KG1 (cell line): ENCODE data around the gene RIBC2.

Experiments used
- DNase-seq: peaks from one replicate; lab custom pipeline; 2025; lab: John Stamatoyannopoulos, UW

RIBC2 gene

DNA sequence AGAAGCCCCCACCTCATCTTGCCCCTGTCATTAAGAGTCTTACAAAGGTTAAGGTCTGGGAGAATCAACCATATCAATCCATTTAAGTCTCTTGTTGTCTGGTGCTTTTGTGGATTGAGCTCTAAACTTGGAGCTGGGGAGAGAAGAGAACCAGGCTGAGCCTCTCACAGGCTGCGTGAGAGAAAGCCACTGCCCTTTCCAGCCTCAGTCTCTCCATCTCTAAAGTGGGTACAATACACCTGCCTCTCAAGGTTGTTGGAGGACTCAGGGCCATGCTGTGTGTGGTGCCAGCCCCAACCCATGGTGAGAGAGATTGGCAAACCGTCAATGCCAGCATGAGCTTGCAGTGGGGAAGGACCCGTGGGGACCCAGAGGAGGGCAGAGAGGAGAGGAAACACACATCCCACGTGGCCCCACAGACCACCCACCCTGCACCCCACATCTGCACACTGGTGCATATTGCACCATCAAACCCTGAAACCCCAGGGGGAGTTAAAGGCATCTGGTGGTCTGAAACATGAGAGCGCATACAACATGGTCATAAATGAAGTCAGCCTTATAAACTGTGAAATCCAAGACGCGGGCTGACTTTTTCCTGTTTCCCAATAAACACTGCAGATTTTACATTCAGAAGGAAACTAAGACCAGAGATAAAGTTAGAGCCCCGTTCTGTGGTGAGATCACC, 61.7 kb downstream of the RIBC2 start:
- no peak for DNase-seq

DNA sequence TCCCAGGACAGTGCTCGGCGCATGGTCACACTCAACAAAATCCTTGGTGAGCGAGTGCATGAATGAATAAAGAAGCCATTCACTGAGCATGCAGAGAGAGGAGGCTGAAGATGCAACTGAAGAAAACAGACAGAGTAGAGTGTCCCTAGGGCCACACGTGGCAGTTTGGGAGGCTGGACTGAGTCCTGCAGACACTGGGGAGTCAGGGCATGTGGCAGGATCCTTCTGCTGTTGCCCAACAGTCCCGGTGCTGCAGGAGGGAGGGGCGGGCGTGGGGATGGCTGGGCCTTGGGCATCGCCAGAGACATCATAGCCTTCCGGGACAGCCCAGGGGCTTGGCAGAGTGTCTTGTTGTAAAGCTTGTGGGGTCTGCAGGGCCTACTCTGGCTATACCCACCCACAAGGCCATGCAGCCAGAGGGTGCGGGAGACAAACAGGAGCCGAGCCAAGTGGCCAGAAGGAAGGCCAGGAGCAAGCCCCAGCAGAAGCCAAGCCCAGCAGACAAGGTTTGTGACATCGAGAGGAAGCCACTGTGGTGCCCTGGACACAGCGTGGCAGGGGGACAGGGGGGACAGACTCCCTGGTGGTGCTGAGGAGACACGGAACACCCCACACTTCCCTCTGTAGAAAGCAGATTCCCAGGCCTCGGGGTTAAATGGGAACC, 62.5 kb downstream of the RIBC2 start:
- no peak for DNase-seq

DNA sequence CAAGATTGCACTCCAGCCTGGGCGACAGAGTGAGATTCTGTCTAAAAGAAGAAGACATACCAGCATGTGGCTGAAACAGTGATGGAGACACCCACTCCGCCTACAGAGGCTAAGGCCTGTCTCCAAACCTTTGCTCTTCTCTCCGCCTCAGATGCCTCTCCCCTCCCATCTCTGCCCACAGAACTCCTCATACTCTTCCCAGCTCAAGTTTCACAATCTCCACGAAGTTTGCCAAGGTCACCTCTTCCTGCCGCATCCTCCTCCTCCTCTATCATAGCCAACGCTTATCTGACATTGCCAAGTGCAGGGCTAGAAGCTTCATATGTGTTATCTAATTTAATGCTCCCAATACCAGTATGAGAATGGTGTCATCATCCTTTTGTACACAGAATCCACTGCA, 63.3 kb downstream of the RIBC2 start:
- DNase-seq, result no peak

DNA sequence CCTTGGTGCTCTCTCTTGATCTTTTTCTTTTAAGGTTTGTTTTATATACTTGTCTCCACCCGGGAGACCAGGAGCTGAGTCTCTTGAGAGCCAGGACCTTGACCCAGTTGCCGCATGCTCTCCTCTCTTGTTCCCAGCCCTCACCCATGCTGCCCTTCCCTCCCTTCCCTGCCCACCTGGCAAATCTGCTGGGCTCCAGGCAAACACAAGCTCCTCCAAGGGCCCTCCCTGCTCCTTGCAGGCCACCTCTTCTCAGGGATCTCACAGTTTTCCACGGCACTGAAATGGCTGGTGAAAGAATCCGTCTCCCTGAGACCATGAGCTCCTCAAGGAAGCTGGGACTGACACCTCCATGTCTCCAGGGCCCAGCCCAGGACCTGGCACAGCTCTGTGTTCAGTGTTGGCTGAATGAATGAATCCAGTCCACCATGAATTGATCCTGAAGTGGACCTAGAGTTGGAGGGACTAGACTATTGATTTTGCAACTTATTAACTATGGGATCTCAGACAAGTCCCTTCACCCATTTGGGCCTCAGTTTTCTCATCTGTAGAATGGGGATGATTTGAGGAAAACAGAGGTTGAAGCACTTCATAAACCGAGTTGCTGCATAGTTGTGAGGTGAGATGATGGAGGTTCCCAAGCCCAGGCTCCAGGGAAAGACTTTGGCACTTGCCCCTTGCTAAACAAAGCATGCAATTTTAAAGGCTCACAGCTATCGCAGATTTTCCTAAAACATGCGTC, 64.0 kb downstream of the RIBC2 start:
- DNase-seq, result no peak

DNA sequence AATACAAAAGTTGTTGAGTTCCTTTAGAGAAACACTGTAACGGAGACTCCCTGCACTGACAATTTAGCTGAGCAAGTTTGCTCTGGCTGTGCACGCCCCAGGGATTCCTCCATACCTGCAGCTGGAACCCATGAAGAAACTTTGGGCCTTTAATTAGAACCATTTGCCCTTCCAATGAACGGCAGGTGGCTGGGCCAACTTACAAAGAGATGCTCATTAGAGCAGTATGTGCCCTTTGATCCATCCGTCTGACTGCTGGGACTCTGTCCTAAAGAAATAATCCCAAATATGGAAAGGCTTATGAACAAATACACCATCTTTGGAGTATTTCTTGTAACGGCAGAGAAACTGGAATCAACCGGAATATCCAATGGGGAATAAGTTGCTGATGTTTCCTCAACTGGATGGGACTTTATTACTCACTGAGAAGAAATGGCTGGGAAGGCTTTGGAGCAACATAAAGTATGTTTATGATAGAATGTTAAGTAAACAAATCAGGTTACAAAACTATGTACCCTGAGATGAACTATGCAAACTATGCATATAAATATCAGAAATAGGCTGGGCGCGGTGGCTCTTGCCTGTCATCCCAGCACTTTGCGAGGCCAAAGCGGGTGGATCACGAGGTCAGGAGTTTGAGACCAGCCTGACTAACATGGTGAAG, 64.7 kb downstream of the RIBC2 start:
- no peak for DNase-seq

DNA sequence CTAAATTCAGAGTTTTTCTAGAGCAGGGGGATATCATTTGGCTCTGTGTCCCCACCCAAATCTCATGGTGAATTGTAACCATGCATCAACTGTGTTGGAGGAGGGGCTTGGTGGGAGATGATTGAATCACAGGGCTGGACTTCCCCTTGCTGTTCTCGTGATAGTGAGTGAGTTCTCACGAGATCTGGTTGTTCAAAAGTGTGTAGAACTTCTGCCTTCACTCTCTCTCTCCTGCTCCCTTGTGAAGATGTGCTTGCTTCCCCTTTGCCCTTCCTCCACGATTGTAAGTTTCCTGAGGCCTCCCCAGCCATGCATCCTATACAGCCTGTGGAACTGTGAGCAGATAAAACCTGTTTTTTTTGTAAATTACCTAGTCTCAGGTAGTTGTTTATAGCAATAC, 67.2 kb downstream of the RIBC2 start:
- DNase-seq, result no peak

DNA sequence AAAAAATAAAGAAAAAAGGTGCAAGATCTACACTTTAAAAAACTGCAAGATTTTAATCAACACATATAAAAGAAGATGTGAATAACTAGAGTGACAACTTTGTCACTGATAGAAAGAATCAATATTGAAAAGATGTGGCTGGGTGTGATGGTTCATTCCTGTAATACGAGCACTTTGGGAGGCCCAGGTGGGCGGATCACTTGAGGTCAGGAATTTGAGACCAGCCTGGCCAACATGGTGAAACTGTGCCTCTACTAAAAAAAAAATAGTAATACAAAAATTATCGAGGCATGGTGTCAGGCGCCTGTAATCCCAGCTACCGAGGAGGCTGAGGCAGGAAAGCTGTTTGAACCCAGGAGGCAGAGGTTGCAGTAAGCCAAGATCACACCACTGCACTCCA, 68.2 kb downstream of the RIBC2 start:
- no peak for DNase-seq
